Activated B cell treated with CpG ODN at 0.5 μM for 24 hours (primary cell): ENCODE data around the gene MTSS2. TPM values are rescaled to one million over a fixed set of nuclear protein-coding genes. Genes with fewer than 3 reads are reported as not detected.

ENCODE experiments used
- ATAC-seq: fragments of 200-7000 bp; cut with Tn5 transposase; one replicate; pipeline ENCODE4 v1.10.0; 2021; ENCODE audit warnings: low read depth, mild to moderate bottlenecking, moderate library complexity
- CTCF ChIA-PET: fragments of 350-600 bp; sonication (Branson Sonifier 250); formaldehyde crosslinking; loops from one replicate; lab custom pipeline; 2021; ENCODE audit warnings: antibody characterized with exemption; lab: Charles Lee
- POLR2A ChIA-PET: fragments of 350-600 bp; sonication (Branson Sonifier 250); formaldehyde crosslinking; loops from one replicate; lab custom pipeline; 2021; ENCODE audit warnings: antibody characterized with exemption; lab: Charles Lee
- DNase-seq: peaks from one replicate; pipeline ENCODE4 v3.0.0; 2022
- H3K27ac Mint-ChIP-seq: one replicate; pipeline ENCODE4 v1.8.0; 2020; ENCODE audit warnings: mixed read lengths
- H3K27me3 Mint-ChIP-seq: one replicate; pipeline ENCODE4 v1.8.0; 2021; ENCODE audit warnings: mixed read lengths
- H3K36me3 Mint-ChIP-seq: one replicate; pipeline ENCODE4 v1.8.0; 2021; ENCODE audit warnings: low read depth, mixed read lengths
- H3K4me1 Mint-ChIP-seq: one replicate; pipeline ENCODE4 v1.8.0; 2021; ENCODE audit warnings: mixed read lengths
- H3K4me3 Mint-ChIP-seq: one replicate; pipeline ENCODE4 v1.8.0; 2020; ENCODE audit warnings: mild to moderate bottlenecking, mixed read lengths
- H3K9me3 Mint-ChIP-seq: one replicate; pipeline ENCODE4 v1.8.0; 2020; ENCODE audit warnings: mixed read lengths
- intact Hi-C: fragments of 100-400 bp; cut with micrococcal nuclease; formaldehyde crosslinking; loops from one replicate; pipeline ENCODE4 v1.15.1; 2024
- total RNA-seq: library from RNA; stranded (reverse); gene quantifications from 2 replicates; pipeline ENCODE4 v1.2.3, GENCODE V29; 2022
- TF ChIP-seq, protein P1 (sequence below): fragments of 200-600 bp; IDR thresholded peaks from one replicate; pipeline ENCODE4 v1.8.0; 2022; ENCODE audit warnings: antibody characterized with exemption, mild to moderate bottlenecking

The MTSS2 gene
- total RNA-seq, 1 donor from 2014 or later = 1.4 TPM

DNA sequence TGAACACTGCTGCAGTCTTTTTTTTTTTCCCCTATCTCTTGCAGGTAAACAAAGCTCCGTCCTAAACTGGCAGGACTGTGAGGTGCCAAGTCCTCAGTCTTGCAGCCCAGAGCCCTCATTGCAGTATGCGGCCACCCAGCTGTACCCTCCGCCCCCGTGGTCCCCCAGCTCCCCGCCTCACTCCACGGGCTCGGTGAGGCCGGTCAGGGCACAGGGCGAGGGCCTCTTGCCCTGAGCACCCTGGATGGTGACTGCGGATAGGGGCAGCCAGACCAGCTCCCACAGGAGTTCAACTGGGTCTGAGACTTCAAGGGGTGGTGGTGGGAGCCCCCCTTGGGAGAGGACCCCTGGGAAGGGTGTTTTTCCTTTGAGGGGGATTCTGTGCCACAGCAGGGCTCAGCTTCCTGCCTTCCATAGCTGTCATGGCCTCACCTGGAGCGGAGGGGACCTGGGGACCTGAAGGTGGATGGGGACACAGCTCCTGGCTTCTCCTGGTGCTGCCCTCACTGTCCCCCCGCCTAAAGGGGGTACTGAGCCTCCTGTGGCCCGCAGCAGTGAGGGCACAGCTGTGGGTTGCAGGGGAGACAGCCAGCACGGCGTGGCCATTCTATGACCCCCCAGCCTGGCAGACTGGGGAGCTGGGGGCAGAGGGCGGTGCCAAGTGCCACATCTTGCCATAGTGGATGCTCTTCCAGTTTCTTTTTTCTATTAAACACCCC is 25.7 kb downstream of the MTSS2 start:
- H3K36me3 Mint-ChIP-seq = no peaks in the 10 kb centered on the region
- H3K9me3 Mint-ChIP-seq = no peaks in the 10 kb centered on the region
- H3K4me3 Mint-ChIP-seq = no peak overlapping the region
- intact Hi-C loops = loop anchor here (10.0 kb wide), 1 partner anchor 495 kb away; no protein-coding TSS in a partner anchor
- ATAC-seq (no peak), DNase-seq (no peak)
- ChIA-PET POLR2A (no interaction called here), CTCF (no interaction called here)
- H3K4me1 Mint-ChIP-seq = no peaks in the 10 kb centered on the region
- no peaks in the 10 kb centered on the region for H3K27me3 Mint-ChIP-seq
- no peak overlapping the region for H3K27ac Mint-ChIP-seq
- TF ChIP-seq, protein P1, sequence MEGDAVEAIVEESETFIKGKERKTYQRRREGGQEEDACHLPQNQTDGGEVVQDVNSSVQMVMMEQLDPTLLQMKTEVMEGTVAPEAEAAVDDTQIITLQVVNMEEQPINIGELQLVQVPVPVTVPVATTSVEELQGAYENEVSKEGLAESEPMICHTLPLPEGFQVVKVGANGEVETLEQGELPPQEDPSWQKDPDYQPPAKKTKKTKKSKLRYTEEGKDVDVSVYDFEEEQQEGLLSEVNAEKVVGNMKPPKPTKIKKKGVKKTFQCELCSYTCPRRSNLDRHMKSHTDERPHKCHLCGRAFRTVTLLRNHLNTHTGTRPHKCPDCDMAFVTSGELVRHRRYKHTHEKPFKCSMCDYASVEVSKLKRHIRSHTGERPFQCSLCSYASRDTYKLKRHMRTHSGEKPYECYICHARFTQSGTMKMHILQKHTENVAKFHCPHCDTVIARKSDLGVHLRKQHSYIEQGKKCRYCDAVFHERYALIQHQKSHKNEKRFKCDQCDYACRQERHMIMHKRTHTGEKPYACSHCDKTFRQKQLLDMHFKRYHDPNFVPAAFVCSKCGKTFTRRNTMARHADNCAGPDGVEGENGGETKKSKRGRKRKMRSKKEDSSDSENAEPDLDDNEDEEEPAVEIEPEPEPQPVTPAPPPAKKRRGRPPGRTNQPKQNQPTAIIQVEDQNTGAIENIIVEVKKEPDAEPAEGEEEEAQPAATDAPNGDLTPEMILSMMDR = no peak

DNA sequence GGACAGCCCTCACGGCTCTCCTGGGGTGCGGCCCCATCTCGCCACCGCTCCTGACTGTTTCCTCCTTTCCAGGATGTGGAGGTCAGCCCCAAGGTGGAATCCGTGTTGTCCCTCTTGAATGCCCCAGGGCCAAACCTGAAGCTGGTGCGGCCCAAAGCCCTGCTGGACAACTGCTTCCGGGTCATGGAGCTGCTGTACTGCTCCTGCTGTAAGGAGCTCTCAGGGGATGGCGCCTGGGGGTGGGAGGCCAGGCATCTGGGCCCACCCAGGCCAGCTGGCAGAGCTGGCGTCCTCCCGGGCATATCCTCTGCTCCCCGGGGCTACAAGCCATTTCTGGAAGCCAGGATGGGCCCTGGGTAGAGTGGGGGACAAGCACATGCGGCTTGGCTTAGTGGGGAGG is 26.3 kb downstream of the MTSS2 start:
- DNase-seq (no peak), ATAC-seq (no peak)
- intact Hi-C loops = loop anchor here (10.0 kb wide), 1 partner anchor 495 kb away; no protein-coding TSS in a partner anchor
- H3K9me3 Mint-ChIP-seq = no peaks in the 10 kb centered on the region
- CTCF ChIA-PET = no interaction called here
- no peak overlapping the region for H3K27ac Mint-ChIP-seq
- H3K4me1 Mint-ChIP-seq = no peaks in the 10 kb centered on the region
- no peak overlapping the region for H3K4me3 Mint-ChIP-seq
- H3K27me3 Mint-ChIP-seq = no peaks in the 10 kb centered on the region
- H3K36me3 Mint-ChIP-seq = no peaks in the 10 kb centered on the region
- TF ChIP-seq, protein P1 = no peak
- POLR2A ChIA-PET = no interaction called here

DNA sequence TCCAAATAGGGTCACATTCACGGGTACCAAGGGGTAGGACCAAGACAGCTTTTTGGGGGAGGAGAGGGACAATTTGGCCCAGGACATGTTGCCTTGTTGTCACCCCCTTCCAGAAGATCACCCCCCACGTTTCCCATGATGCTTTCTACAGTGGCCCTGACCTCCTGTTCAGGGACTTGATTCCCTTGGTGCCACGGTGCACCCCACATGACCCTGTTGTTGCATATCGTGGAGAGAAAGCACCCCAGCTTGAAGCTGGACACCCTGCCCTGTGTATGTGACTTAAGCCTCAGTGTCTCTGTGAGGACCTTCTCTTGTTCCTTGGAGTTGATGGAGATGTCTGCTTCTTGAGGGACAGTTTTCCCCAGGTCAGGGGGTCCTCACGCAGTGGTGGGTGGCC is 26.9 kb downstream of the MTSS2 start:
- CTCF ChIA-PET = no interaction called here
- H3K4me3 Mint-ChIP-seq = no peak overlapping the region
- H3K4me1 Mint-ChIP-seq = peaks cover 2% of the 10 kb centered on the region
- TF ChIP-seq, protein P1 = no peak
- no peak overlapping the region for H3K27ac Mint-ChIP-seq
- intact Hi-C loops = loop anchor here (10.0 kb wide), 1 partner anchor 494 kb away; no protein-coding TSS in a partner anchor
- peaks cover 1% of the 10 kb centered on the region for H3K27me3 Mint-ChIP-seq
- no peaks in the 10 kb centered on the region for H3K36me3 Mint-ChIP-seq
- ATAC-seq = no peak
- POLR2A ChIA-PET = no interaction called here
- H3K9me3 Mint-ChIP-seq = no peaks in the 10 kb centered on the region
- no peak for DNase-seq

DNA sequence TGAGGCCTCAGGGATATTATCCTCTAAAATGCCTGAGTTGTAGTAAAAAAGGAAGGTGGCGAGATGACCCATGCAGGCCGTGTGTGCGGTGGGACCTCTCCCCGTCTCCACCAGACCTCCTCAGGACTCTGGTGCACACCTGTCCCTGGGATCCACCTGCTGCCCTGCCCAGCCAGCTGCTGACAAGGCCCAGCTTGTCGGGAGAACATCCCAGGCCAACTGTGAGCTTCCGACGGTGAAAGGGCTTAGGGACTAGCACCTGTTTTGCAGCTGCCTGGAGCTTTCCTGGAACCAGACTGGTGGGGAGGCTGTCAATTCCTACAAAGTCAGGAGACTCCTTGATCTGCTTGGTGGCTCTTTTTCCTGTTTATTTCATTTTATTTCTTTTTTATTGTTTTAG is 27.9 kb downstream of the MTSS2 start:
- ATAC-seq = no peak
- CTCF ChIA-PET = no interaction called here
- H3K27ac Mint-ChIP-seq = no peak overlapping the region

DNA sequence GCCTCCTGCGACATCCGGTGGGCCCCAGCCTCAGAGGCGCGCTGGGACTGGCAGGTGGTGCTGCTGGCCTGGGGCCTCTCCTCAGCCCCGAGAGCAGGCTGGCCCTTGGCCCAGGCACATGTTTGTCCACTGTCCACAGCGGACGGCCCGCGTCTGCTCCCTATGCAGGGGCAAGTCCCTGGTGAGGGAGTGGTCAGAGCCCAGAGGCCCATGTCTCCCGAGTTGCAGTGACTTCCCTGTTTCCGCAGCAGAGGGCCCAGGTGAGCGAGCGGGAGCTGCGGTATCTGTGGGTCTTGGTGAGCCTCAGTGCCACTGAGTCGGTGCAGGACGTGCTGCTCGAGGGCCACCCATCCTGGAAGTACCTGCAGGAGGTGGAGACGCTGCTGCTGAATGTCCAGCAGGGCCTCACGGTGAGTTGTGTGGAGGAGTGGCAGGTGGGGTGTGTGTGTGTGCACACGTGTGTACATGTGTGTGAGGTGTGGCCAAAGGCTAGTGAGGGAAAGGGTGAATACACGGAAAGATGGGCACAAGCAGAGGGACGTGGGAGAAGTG is 29.1 kb downstream of the MTSS2 start:
- ChIA-PET POLR2A (no interaction called here), CTCF (no interaction called here)
- Mint-ChIP-seq H3K27ac (no peak overlapping the region), H3K9me3 (no peaks in the 10 kb centered on the region), H3K4me3 (no peak overlapping the region), H3K36me3 (no peaks in the 10 kb centered on the region), H3K27me3 (peaks cover 3% of the 10 kb centered on the region), H3K4me1 (peaks cover 5% of the 10 kb centered on the region)
- TF ChIP-seq, protein P1 = no peak
- intact Hi-C loops = loop anchor here (10.0 kb wide), 1 partner anchor 492 kb away; no protein-coding TSS in a partner anchor
- DNase-seq = no peak
- no peak for ATAC-seq

More for the DNA sequence above, 27.9 kb downstream of the MTSS2 start:
- POLR2A ChIA-PET = no interaction called here
- Mint-ChIP-seq H3K9me3 (no peaks in the 10 kb centered on the region), H3K36me3 (no peaks in the 10 kb centered on the region), H3K4me1 (peaks cover 5% of the 10 kb centered on the region), H3K27me3 (peaks cover 3% of the 10 kb centered on the region), H3K4me3 (no peak overlapping the region)
- no peak for DNase-seq
- TF ChIP-seq, protein P1 = no peak
- intact Hi-C loops = loop anchor here (10.0 kb wide), 1 partner anchor 493 kb away; no protein-coding TSS in a partner anchor
